Stomach (tissue), 4 donors: ENCODE measurements around the gene PSMB4.

Source experiments
- CTCF ChIP-seq, 7 experiments: fragments of 450-650 bp in 4 of 7; fragments of 200-600 bp in 3 of 7; sonication (generic) in 3 of 7; IDR thresholded peaks; one replicate each; pipeline ENCODE4 v1.5.1; 2016 to 2019; ENCODE audit warnings: antibody characterized with exemption in 7 of 7, control low read depth in 2 of 7, mild to moderate bottlenecking in 1 of 7
- EP300 ChIP-seq: sonication (generic); formaldehyde crosslinking; IDR thresholded peaks from one replicate; pipeline ENCODE4 v1.6.1; 2017; ENCODE audit warnings: antibody characterized with exemption
- POLR2A ChIP-seq, 4 donors: fragments of 450-650 bp; IDR thresholded peaks; one replicate each; pipeline ENCODE4 v1.6.1; 2016; ENCODE audit warnings: antibody characterized with exemption in 4 of 4, control low read depth in 2 of 4, mild to moderate bottlenecking in 1 of 4, moderate library complexity in 1 of 4
- POLR2AphosphoS5 ChIP-seq, 3 donors: sonication (generic); formaldehyde crosslinking; IDR thresholded peaks; one replicate each; pipeline ENCODE4 v1.6.1; 2016; ENCODE audit warnings: antibody characterized with exemption in 3 of 3

- TF ChIP-seq POLR2AphosphoS5 (IDR thresholded peaks at IDR 0.05) = no peak
- TF ChIP-seq POLR2A (IDR thresholded peaks at IDR 0.05) = no peak
- TF ChIP-seq CTCF (IDR thresholded peaks at IDR 0.05) = no peak
- no peak for TF ChIP-seq EP300
Observed at GRCh38 chr1:151419819-151420218, 20.4 kb downstream of the PSMB4 start.
